ENCODE data around the gene CSNK1G3. TPM values are rescaled to one million over a fixed set of nuclear protein-coding genes. Genes with fewer than 3 reads are reported as not detected.

Gene CSNK1G3
- total RNA-seq, 1 experiment from 2014 or later = 40.8 TPM

DNA sequence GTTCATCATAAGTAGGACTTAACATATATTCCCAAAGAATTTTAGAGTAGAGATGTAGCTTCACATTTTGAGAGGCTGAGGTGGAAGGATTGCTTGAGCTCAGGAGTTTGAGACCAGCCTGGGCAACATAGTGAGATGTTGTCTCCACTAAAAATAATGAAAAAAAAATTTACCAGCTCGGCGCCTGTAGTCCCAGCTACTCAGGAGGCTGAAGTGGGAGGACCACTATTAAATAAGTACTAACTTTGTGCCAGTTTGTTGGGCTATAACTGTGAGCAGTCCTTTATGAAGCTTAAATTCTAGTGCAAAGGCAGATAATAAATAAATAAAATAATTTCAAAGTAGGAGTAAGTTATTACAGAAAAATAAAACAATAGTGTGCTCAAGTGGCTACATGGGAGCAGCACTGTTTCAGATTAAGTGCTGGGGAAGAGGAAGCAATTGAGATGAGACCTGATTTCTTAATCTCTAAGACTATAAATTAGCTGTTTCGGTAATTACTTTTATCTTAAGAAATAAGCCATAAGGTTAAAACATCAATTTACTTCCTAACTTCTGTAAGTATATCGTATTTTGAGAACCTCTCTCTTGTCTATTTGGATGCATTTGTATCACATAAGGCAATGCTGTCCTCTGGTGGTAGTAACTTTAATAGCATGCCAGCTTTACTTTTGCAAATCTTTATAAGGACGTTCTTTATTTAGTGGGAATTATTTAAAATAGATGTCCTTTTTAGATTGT, 98.9 kb downstream of the CSNK1G3 start:
- ChIA-PET POLR2A (no interaction called here), CTCF (interaction anchor here (0.5 to 1.9 kb wide), 2 partner anchors 188 to 279 kb away, joined by 3 to 9 read pairs; partner anchors contain the start of gene CEP120)
- TF ChIP-seq TCF7L2 (IDR thresholded peaks at IDR 0.05; ENCODE audit: low read depth, low read length) (no peak), CTCF (IDR thresholded peaks at IDR 0.05) (peak; percentile 90; the same call in 1 of the 2 replicates)
- no TSS peak for BruUV-seq (replicated peaks)
- H3K27ac ChIP-seq (ENCODE audit: low read length) = no peak overlapping the region
- H3K36me3 ChIP-seq (ENCODE audit: control insufficient read depth, insufficient read depth, low read length) = peaks cover 4% of the 10 kb centered on the region
- DNase-seq (ENCODE audit: low read depth, low spot score) (peak; percentile 55), ATAC-seq (peak; percentile 76)
- no peaks in the 10 kb centered on the region for H3K4me1 ChIP-seq (ENCODE audit: control insufficient read depth, insufficient read depth, low read length)
- intact Hi-C loops (cut with micrococcal nuclease; ENCODE audit: unreplicated experiment) (loop anchor here (10.0 kb wide), 1 partner anchor 186 kb away; the partner anchor contains the start of gene CEP120), in situ Hi-C loops (cut with HindIII; ENCODE audit: low pct_unique_long_range_greater_than_20kb, low sequenced_read_pairs) (no loop called here)
- no peak overlapping the region for H3K4me3 ChIP-seq (ENCODE audit: low read depth in 2 of 2, low read length in 2 of 2)
- H3K9me3 ChIP-seq (ENCODE audit: control insufficient read depth, insufficient read depth, low read depth, low read length) = no peaks in the 10 kb centered on the region
- no peaks in the 10 kb centered on the region for H3K27me3 ChIP-seq (ENCODE audit: control insufficient read depth, insufficient read depth, low read length)

DNA sequence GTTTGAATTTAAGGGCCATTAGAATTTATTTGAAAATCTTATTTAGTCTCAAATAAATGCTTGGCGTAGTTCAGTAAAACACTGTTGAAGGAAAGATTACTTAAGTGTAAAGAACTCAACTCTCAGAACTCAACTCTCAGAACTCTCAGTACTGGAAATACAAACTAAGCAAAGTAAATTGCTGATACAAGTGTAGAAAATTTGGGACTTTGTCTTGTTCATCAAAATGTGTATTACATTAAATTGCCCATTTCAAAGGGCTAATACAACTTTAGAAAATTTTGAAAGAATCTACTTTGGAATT, 99.4 kb downstream of the CSNK1G3 start:
- intact Hi-C loops (cut with micrococcal nuclease; ENCODE audit: unreplicated experiment) = loop anchor here (10.0 kb wide), 1 partner anchor 187 kb away; the partner anchor contains the start of gene CEP120
- no peaks in the 10 kb centered on the region for H3K27me3 ChIP-seq (ENCODE audit: control insufficient read depth, insufficient read depth, low read length)
- H3K27ac ChIP-seq (ENCODE audit: low read length) = no peak overlapping the region
- in situ Hi-C loops (cut with HindIII; ENCODE audit: low pct_unique_long_range_greater_than_20kb, low sequenced_read_pairs) = no loop called here
- no peaks in the 10 kb centered on the region for H3K9me3 ChIP-seq (ENCODE audit: control insufficient read depth, insufficient read depth, low read depth, low read length)
- no peaks in the 10 kb centered on the region for H3K4me1 ChIP-seq (ENCODE audit: control insufficient read depth, insufficient read depth, low read length)
- no TSS peak for BruUV-seq (replicated peaks)
- ChIA-PET CTCF (interaction anchor here (0.5 to 1.9 kb wide), 2 partner anchors 188 to 280 kb away, joined by 3 to 9 read pairs; partner anchors contain the start of gene CEP120), POLR2A (no interaction called here)
- DNase-seq (ENCODE audit: low read depth, low spot score) (no peak), ATAC-seq (no peak)
- TF ChIP-seq CTCF (IDR thresholded peaks at IDR 0.05) = peak; percentile 72; the same call in 1 of the 2 replicates
- no peak for TF ChIP-seq REST (IDR thresholded peaks at IDR 0.05; ENCODE audit: insufficient read depth in 1 of 2, low read depth in 2 of 2, low read length in 1 of 2)
- peaks cover 3% of the 10 kb centered on the region; the same call in 1 of the 2 replicates for H3K36me3 ChIP-seq (ENCODE audit: control insufficient read depth, insufficient read depth, low read length)
- H3K4me3 ChIP-seq (ENCODE audit: low read depth in 2 of 2, low read length in 2 of 2) = no peak overlapping the region

All from Panc1 (cell line).